Measurements from ENCODE around the gene TENM3.

- no peak for TF ChIP-seq CTCF (IDR thresholded peaks at IDR 0.05)
- no peak for TF ChIP-seq POLR2A (IDR thresholded peaks at IDR 0.05)
- no peak for TF ChIP-seq POLR2AphosphoS5 (IDR thresholded peaks at IDR 0.05)
- TF ChIP-seq EP300 (IDR thresholded peaks at IDR 0.05; ENCODE audit: low read depth), result no peak
These were observed 453.9 kb downstream of the TENM3 start for GRCh38 chr4:182697094-182697493.
